ENCODE data around the gene GRAMD1A.
A peak's percentile ranks its signal among the peaks of the same experiment; 100 is the strongest.
"Not testable (repeated sequence)": the region's sequence is repeated elsewhere in the genome, so short reads cannot be mapped to it uniquely, and the experiment has no call there.

The GRAMD1A gene

GRCh38 chr19:35004517-35005255 is 4.6 kb downstream of the GRAMD1A start:
- no peak for DNase-seq (ENCODE audit: low read depth)

GRCh38 chr19:35005256-35005977 is 5.3 kb downstream of the GRAMD1A start:
- DNase-seq (ENCODE audit: low read depth), result no peak

GRCh38 chr19:35006007-35006341 is 5.9 kb downstream of the GRAMD1A start:
- DNase-seq (ENCODE audit: low read depth), result not testable (repeated sequence)

- DNase-seq (ENCODE audit: low read depth), result peak; percentile 88
Observed at GRCh38 chr19:35006342-35006998, 6.3 kb downstream of the GRAMD1A start.

- DNase-seq (ENCODE audit: low read depth), result no peak
Observed at GRCh38 chr19:35006999-35007365, 6.9 kb downstream of the GRAMD1A start.

GRCh38 chr19:35007427-35007826 is 7.3 kb downstream of the GRAMD1A start:
- not testable (repeated sequence) for DNase-seq (ENCODE audit: low read depth)

GRCh38 chr19:35008891-35009341 is 8.8 kb downstream of the GRAMD1A start:
- peak; percentile 39 for DNase-seq (ENCODE audit: low read depth)

GRCh38 chr19:35009424-35010415 is 9.6 kb downstream of the GRAMD1A start:
- peak; percentile 75 for DNase-seq (ENCODE audit: low read depth)

- DNase-seq (ENCODE audit: low read depth), result no peak
Observed at GRCh38 chr19:35011091-35011689, 11.1 kb downstream of the GRAMD1A start.

- no peak for DNase-seq (ENCODE audit: low read depth)
Observed at GRCh38 chr19:35011737-35012682, 11.9 kb downstream of the GRAMD1A start.

GRCh38 chr19:35013041-35013819 is 13.1 kb downstream of the GRAMD1A start:
- DNase-seq (ENCODE audit: low read depth), result peak; percentile 55

- no peak for DNase-seq (ENCODE audit: low read depth)
Observed at GRCh38 chr19:35013820-35014754, 14.0 kb downstream of the GRAMD1A start.

GRCh38 chr19:35014774-35015173 is 14.7 kb downstream of the GRAMD1A start:
- DNase-seq (ENCODE audit: low read depth), result not testable (repeated sequence)

GRCh38 chr19:35015270-35015953 is 15.3 kb downstream of the GRAMD1A start:
- DNase-seq (ENCODE audit: low read depth), result no peak

- DNase-seq (ENCODE audit: low read depth), result no peak
Observed at GRCh38 chr19:35015954-35016351, 15.8 kb downstream of the GRAMD1A start.

- no peak for DNase-seq (ENCODE audit: low read depth)
Observed at GRCh38 chr19:35017507-35017906, 17.4 kb downstream of the GRAMD1A start.

- DNase-seq (ENCODE audit: low read depth), result no peak
Observed at GRCh38 chr19:35018379-35018778, 18.3 kb downstream of the GRAMD1A start.

GRCh38 chr19:35019144-35019543 is 19.0 kb downstream of the GRAMD1A start:
- DNase-seq (ENCODE audit: low read depth), result no peak

Data from amniotic epithelial cell (primary cell).